GM19324 (cell line): ENCODE data around the gene STAP1.
"Not testable (repeated sequence)": the region's sequence is repeated elsewhere in the genome, so short reads cannot be mapped to it uniquely, and the experiment has no call there.

Source experiments
- ATAC-seq: cut with Tn5 transposase; IDR thresholded peaks from one replicate; pipeline ENCODE4 v1.9.1; 2021; ENCODE audit warnings: mild to moderate bottlenecking, moderate library complexity; ENCODE audit not compliant: unreplicated experiment, low FRiP score

The STAP1 gene

DNA sequence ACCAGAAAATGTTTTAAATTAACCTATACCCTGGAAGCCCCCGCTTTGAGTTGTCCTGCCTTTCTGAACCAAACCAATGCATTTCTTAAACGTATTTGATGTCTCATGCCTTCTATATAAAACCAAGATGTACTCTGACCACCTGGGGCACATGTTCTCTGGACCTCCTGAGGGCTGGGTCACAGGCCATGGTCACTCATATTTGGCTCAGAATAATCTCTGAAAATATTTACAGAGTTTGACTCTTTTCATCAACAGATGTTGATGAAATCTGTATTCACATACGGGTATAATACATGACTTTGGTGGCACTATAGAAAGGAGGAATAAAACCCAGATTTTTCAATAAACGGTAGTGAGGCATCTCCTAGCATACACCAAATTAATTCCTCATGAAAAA lies 55.7 kb downstream of the STAP1 start:
- no peak for ATAC-seq

DNA sequence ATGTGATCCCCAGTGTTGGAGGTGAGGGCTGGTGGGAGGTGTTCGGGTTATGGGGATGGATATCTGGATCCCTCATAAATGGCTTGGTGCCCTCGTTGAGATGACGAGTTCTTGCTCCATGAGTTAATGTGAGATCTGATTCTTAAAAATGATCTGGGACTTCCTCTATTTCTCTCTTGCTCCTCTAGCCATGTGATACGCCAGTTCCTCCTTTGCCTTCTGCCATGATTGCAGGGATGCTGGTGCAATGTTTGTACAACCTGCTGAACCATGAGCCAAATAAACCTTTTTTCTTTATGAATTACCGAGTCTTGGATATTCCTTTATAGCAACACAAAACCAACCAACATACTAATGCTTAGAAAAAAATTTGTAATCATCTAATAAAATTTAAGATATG lies 56.6 kb downstream of the STAP1 start:
- ATAC-seq: no peak

DNA sequence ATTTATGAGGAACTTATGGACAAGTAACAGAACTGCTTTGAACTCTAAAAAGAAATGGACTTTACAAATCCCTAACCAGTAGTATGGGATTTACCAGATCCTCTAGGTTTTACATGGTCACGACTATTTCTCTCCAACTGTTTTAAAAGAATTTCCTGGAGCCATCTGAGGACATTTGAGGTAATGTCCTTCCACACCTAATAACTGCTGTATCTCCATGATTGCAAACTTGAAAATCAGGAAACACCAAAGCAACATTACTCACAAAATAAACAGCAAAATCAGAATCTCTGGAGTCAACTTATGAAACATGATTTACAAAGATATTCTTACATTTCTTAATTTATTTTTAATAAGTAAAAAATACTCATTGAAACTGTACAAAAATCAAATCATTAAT lies 58.0 kb downstream of the STAP1 start:
- ATAC-seq: no peak

DNA sequence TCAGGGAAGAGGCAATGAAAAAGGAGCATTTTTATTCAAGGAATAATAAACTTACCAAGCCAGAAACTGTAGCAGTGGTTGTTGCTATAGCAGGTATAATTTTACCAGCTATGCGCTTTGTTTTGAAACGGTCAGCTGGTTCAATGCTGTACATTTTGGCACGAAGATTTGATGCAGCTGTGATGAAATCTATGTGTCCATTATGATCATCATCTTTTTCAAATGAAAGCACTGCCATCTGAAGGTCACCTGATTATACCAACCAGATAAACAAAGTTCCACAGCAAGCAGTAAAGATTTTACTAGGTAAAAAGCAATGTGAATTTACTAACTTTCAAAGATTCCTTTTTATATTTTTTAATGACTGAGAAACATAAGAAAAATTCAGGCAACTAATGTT lies 66.4 kb downstream of the STAP1 start:
- no peak for ATAC-seq

DNA sequence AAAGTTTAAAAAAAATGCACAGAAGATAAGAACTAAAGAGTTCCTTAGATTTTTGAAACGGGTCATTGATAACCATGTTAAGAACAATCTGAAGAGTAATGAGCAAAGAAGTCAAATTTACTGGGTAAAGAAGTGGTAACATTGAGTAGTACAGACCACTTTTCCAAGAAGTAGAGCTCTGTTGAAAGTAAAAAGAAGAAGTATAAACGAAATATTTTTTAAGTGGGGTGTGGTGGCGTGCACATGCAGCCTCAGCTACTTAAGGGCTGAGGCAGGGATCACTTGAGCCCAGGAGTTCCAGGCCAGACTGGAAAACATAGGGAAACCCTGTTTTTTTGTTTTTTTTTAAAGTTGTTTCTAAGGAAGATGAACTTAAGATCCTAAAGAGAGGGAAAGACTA lies 74.0 kb downstream of the STAP1 start:
- no peak for ATAC-seq

DNA sequence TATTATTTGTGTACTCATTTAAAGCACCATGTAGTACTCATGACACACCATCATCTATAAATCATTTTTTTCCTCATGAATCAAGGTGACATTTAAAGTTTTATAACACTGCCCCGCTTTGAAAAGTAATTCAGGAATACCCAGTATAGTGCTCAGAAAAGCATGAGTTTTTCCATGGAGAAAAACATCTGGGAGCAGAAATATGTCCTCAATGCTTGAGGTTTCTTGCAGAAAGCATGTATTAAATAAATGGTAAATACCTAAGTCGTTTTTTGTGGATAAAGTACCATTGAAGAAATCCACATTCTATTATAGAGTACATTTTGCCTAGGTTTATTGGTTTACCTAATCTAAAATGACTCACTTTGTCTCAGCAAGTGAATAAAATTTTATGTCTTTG lies 76.2 kb downstream of the STAP1 start:
- no peak for ATAC-seq

DNA sequence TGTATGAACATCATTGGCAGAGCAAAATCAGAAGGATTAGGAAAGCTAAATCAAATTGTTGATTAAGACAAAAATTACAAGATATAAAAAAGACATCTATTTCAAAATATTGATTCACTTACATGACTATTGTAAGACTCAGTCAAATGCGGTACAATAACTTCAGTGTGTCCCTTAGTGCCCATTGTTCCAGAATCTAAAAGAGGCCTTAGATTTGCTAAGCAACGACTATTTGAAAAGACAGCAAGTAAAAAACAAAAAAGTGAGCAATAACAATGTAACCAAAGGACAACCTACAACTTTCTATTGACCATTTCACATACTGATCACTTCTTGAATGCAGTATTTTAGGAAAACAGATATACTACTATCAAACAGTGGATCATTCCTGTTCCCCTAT lies 76.8 kb downstream of the STAP1 start:
- ATAC-seq: no peak

DNA sequence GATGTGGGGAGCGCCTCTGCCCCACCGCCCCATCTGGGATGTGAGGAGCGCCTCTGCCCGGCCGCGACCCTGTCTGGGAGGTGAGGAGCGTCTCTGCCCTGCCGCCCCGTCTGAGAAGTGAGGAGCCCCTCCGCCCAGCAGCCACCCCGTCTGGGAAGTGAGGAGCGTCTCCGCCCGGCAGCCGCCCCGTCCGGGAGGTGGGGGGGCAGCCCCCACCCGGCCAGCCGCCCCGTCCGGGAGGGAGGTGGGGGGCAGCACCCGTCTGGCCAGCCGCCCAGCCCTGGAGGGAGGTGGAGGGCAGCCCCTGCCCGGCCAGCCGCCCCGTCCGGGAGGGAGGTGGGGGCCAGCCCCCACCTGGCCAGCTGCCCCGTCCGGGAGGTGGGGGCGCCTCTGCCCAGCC lies 78.5 kb downstream of the STAP1 start:
- ATAC-seq: not testable (repeated sequence)

DNA sequence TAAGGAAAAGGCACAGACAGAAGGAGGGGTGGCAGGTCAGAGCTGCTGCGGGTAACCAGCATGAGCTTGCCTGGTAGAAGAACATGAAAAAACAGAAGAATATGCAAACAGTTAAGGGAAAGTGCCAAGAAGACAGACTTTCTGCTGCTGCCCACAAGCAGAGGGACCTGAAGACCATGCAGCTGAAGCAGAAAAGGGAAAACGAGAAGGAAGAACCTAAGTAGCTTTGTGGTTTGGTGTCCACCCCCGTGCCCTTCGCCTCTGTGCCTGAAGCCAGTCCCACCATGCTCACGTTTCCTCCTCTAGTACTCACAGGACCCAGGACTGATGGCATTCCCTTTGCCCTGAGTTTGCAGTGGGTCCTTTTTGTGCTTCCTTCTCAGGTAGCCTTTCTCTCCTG lies 79.6 kb downstream of the STAP1 start:
- ATAC-seq: no peak

DNA sequence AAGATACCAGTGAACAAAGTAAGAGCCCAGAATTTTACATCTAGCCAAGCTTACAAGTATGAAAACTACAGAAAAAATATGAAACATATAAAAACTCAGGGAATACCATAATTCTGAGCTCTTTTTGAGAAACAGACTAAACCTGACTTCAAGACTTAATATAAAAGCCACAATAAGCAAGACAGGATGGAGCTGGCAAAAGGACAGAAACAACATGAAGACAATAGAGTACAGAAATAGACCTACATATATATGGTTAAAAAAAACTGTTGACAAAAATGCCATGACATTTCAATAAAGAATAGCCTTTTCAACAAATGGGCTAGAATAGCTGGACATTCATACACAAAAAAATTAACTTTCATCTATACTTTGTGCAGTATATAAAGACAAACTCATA lies 93.0 kb downstream of the STAP1 start:
- no peak for ATAC-seq
